ENCODE results near the gene KIAA0753. TPM values are rescaled to one million over a fixed set of nuclear protein-coding genes. Genes with fewer than 3 reads are reported as not detected.

KIAA0753 gene
- total and polyA plus RNA-seq, 2 of the 13 experiments (the other 11 are each of a cell fraction or from before 2014, with no cell fraction given) = 5.2 to 9.1 TPM

DNA sequence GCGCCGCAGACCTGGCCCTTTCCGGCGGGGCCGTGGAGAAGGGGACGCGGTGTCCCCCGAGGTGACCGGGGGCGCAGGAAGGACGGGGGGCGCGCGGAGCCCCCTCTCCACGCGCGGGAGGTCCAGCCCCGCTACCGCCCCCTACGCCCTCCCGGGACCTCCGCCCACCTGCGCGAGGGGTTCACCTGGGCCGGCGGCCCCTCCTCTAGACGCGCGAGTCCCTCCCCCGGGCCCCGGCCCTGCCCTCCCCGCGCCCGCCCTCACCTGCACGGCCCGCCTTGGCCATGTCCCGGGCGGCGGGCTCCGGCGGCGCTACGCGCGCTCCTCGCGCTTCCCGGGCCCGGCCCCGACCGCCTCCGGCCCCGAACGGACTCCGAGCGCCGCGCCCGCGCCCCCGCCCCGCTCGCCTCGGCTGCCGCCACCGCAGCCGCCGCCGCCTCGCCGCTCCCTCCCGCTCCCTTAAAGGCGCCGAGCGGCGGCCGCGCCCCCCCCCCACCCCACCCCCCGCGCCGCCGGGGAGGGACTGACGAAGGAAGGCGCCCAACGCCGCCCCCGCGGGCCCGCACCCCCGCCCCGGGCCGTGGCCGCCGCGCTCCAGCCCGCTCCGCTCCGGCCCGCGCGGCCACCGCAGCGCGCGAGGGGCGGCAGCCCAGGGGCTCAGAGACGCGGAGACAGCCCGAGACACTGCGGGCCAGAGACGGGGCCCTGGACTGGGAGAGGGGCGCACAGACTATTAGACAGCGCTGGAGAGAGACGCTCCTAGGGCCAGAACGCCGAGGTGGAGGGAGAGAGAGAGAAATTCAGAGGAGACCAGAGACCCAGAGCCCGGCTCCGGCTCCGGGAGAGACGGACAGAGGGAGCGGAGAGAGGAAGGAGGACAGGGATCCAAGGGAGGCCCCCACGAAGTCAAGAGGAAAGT lies 84.1 kb downstream of the KIAA0753 start, which contains the start of gene PITPNM3:
Gene PITPNM3, minus strand, starts transcription at position 435 of the 919 bp plus-strand sequence. Its CDS starts 149 bp downstream, at position 286.
- H3K79me2 ChIP-seq (ENCODE audit: insufficient read depth, low read length) = no peaks in the 10 kb centered on the region
- H3K27me3 ChIP-seq (ENCODE audit: control insufficient read depth in 1 of 2, insufficient read depth in 2 of 2, low read length in 2 of 2) = peaks cover 2 to 43% of the 10 kb centered on the region in 2 experiments
- DNase-seq (ENCODE audit: low spot score) (no peak), FAIRE-seq (no peak), ATAC-seq (peak; percentile 27)
- H3K4me2 ChIP-seq (ENCODE audit: low read depth, low read length) = peak within 1 kb of the TSS; percentile 65
- in situ Hi-C loops (cut with HindIII; ENCODE audit: extremely low pct_ligation_motif_present, low pct_unique_long_range_greater_than_20kb) (no loop called here), intact Hi-C loops (cut with micrococcal nuclease; ENCODE audit: unreplicated experiment) (loop anchor here (10.0 kb wide), 1 partner anchor 82 kb away; no protein-coding TSS in a partner anchor)
- ChIA-PET CTCF (ENCODE audit: low intra/inter-chr PET ratio, low total read pairs) (no interaction called here), POLR2A (no interaction called here)
- no peaks in the 10 kb centered on the region for H3K9me3 ChIP-seq (ENCODE audit: low read length)
- WGBS (ENCODE audit: low lambda C conversion rate) = 3% methylated on average over 30 of the region's 122 CpGs
- H3K27ac ChIP-seq (ENCODE audit: extremely low read length, insufficient read depth, low read length) = no peak within 1 kb of the TSS
- H3K9ac ChIP-seq (ENCODE audit: insufficient read depth, low read depth, low read length) = no peak within 1 kb of the TSS
- no TSS peak for BruUV-seq (replicated peaks)
- H3K4me1 ChIP-seq (ENCODE audit: insufficient read depth, low read length) = peaks cover 16% of the 10 kb centered on the region; the same call in 1 of the 2 replicates
- no peaks in the 10 kb centered on the region for H3K36me3 ChIP-seq (replicated peaks in 1 of 2; ENCODE audit: control insufficient read depth in 1 of 2, insufficient read depth in 2 of 2, low read length in 2 of 2)
- no peak for TF ChIP-seq ZFX (CRISPR knock-in tag; IDR thresholded peaks at IDR 0.05; ENCODE audit: low read depth)
- TF ChIP-seq ZNF773 (CRISPR knock-in tag; IDR thresholded peaks at IDR 0.05; ENCODE audit: borderline replicate concordance) = no peak
- TF ChIP-seq ZFYVE20 (CRISPR knock-in tag; IDR thresholded peaks at IDR 0.05; ENCODE audit: borderline replicate concordance, low read depth) = no peak
- no peak for TF ChIP-seq MTF1 (CRISPR knock-in tag; IDR thresholded peaks at IDR 0.05)
- TF ChIP-seq ZNF800 (CRISPR knock-in tag; IDR thresholded peaks at IDR 0.05) = peak; percentile 43; the same call in 1 of the 2 replicates
- no peak for TF ChIP-seq ZNF451 (CRISPR knock-in tag; IDR thresholded peaks at IDR 0.05)
- TF ChIP-seq SMARCC2 (IDR thresholded peaks at IDR 0.05) = no peak
- TF ChIP-seq SATB2 (CRISPR knock-in tag; IDR thresholded peaks at IDR 0.05) = no peak
- H4K20me1 ChIP-seq (ENCODE audit: insufficient read depth, low read length) = no peaks in the 10 kb centered on the region
- no peak within 1 kb of the TSS for H2AFZ ChIP-seq (ENCODE audit: low read length)
- peak within 1 kb of the TSS; percentile 26 to 59 (median 44); a peak in 4 of 6 replicates for H3K4me3 ChIP-seq (replicated peaks in 1 of 3; ENCODE audit: insufficient read depth in 1 of 3, low read depth in 2 of 3, low read length in 3 of 3)
